Skeletal muscle tissue (tissue), 4 donors: ENCODE measurements around the gene DGKQ. TPM values are rescaled to one million over a fixed set of nuclear protein-coding genes. Genes with fewer than 3 reads are reported as not detected.

Source experiments
- H3K27ac ChIP-seq: one replicate; pipeline ENCODE4 v1.7.0; 2013; ENCODE audit warnings: mild to moderate bottlenecking, low read depth, low read length, inconsistent platforms
- H3K27me3 ChIP-seq, 3 donors: one replicate each; pipeline ENCODE4 v1.7.0; 2013; ENCODE audit warnings: low read length in 3 of 3; ENCODE audit not compliant: control insufficient read depth in 3 of 3, insufficient read depth in 3 of 3
- H3K36me3 ChIP-seq, 3 donors: one replicate each; pipeline ENCODE4 v1.7.0; 2013; ENCODE audit warnings: low read length in 3 of 3; ENCODE audit not compliant: control insufficient read depth in 3 of 3, insufficient read depth in 3 of 3
- H3K4me1 ChIP-seq, 3 donors: one replicate each; pipeline ENCODE4 v1.7.0; 2013; ENCODE audit warnings: low read length in 3 of 3, mild to moderate bottlenecking in 3 of 3; ENCODE audit not compliant: control insufficient read depth in 3 of 3, insufficient read depth in 3 of 3
- H3K4me3 ChIP-seq, 3 donors: one replicate each; pipeline ENCODE4 v1.7.0; 2013; ENCODE audit warnings: low read length in 3 of 3
- H3K9ac ChIP-seq, 3 donors: one replicate each; pipeline ENCODE4 v1.7.0; 2013; ENCODE audit warnings: low read length in 3 of 3, mild to moderate bottlenecking in 3 of 3, moderate library complexity in 2 of 3, low read depth in 1 of 3
- H3K9me3 ChIP-seq, 3 donors: one replicate each; pipeline ENCODE4 v1.7.0; 2013; ENCODE audit warnings: low read length in 3 of 3; ENCODE audit not compliant: control insufficient read depth in 3 of 3
- total RNA-seq: library from RNA; depleted of rRNA; stranded (reverse); fragments of >200 nt; gene quantifications from one replicate; pipeline ENCODE4 v1.2.3, GENCODE V29; 2014
- donor health status: Osteomylitis.

Gene DGKQ
- total RNA-seq, 1 donor from 2014 or later = 2.1 TPM

DNA sequence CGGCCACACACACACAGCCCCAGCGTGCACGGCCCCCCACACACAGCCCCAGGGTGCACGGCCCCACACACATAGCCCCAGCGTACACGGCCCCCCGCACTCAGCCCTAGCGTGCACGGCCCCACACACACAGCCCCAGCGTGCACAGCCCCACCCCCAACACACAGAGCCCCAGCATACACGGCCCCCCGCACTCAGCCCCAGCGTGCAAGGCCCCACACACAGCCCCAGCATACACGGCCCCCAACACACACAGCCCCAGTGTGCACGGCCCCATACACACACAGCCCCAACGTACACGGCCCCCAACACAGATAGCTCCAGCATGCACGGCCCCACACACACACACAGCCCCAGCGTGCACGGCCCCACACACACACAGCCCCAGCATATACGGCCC, 58.8 kb downstream of the DGKQ start:
- H3K9me3 ChIP-seq = no peaks in the 10 kb centered on the region
- H3K27me3 ChIP-seq = no peaks in the 10 kb centered on the region
- H3K4me3 ChIP-seq = no peak overlapping the region
- no peak overlapping the region for H3K9ac ChIP-seq
- peaks cover 0 to 3% (median under 1%) of the 10 kb centered on the region in 3 donors for H3K4me1 ChIP-seq
- H3K27ac ChIP-seq = no peak overlapping the region
- H3K36me3 ChIP-seq = peaks cover 14 to 28% (median 27%) of the 10 kb centered on the region in 3 donors

DNA sequence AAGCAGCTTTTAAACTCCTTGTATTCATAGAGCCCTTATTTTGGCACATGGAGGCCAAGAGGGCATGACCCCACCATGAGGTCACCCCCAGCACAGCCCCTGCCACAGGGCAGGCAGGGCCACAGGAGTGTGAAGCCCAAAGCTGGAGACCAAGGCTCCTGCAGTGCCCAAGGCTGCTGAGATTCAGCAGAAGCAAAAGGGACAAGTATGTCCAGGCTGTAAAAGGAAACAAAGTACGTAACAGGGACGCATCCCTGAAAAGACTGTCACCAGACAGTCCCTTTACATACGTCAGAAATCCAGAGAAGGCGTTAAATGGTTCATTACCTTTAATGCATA, 60.1 kb downstream of the DGKQ start:
- Histone ChIP-seq H3K4me3 (no peak overlapping the region), H3K4me1 (peaks cover 0 to 3% (median 0%) of the 10 kb centered on the region in 3 donors), H3K27me3 (no peaks in the 10 kb centered on the region), H3K36me3 (peaks cover 17 to 30% (median 30%) of the 10 kb centered on the region in 3 donors), H3K27ac (no peak overlapping the region), H3K9ac (no peak overlapping the region), H3K9me3 (no peaks in the 10 kb centered on the region)

DNA sequence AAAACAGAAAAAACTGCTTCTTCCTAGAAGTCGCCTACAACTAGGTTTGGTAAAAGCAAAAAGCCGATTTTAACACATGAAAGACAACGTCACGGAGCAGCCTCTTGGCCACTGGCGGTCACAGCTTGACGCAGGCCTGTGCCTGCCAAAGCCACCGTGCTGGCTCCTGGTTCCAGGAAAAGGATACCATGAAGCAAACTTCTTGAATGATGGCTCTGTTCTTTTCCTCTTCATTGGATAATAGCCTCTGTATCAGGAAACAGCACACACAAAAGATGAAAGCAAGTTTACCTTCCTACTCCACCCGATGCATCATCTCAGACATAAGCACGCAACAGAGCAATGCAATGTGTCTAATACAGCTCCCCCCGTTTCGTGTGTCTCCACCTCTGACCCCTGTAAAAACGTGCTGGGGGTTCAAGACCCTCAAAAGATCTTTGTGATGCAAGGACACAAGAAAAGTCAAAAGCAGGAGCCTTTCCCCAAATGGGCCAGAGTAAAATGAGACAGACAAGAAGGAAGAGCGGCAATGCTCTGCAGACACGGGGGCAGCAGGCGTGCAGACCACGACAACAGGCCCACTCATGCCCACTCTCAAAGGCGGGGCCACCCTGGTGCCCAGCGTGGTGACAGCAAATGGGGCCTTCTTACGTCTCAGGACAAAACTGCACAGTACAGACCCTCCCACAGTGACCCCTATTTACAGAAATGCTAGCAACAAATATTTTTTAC, 60.7 kb downstream of the DGKQ start:
- no peak overlapping the region for H3K9ac ChIP-seq
- H3K27ac ChIP-seq = no peak overlapping the region
- no peaks in the 10 kb centered on the region for H3K9me3 ChIP-seq
- no peak overlapping the region for H3K4me3 ChIP-seq
- no peaks in the 10 kb centered on the region for H3K27me3 ChIP-seq
- peaks cover 0 to 3% (median 0%) of the 10 kb centered on the region in 3 donors for H3K4me1 ChIP-seq
- H3K36me3 ChIP-seq = peaks cover 17 to 32% (median 30%) of the 10 kb centered on the region in 3 donors

DNA sequence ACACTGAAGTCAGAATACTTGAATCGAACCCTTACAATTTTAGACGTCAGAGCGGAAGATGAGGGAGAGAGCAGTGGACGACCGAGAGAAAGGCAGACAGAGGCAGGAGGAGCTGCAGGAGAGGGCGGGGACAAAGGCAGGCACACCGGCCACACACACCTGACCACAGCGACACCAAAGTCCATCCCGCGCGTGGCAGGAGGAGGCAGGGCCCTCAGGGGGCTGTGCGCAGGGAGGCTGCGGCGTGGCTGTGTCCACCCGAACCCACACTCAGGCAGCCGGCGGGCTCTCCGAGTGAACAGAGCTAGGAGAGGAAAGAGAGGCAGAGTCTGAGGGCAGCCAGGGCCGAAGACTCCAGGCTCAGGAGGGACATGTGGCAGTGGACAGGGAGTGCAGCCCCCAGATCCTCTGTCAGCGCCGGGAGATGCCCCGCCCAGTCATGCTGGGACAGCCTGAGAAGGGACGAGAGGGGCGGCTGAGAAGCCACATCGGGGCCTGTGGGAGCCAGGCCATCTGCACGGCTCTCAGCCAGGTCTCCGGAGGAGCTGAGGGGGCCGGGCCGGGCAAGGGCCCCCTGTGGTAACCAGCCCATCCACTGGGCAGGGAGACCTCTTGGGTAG, 61.4 kb downstream of the DGKQ start:
- H3K9me3 ChIP-seq = no peaks in the 10 kb centered on the region
- H3K4me3 ChIP-seq = no peak overlapping the region
- H3K27ac ChIP-seq = no peak overlapping the region
- peaks cover 17 to 32% (median 30%) of the 10 kb centered on the region in 3 donors for H3K36me3 ChIP-seq
- no peak overlapping the region for H3K9ac ChIP-seq
- peaks cover 0 to 3% (median 0%) of the 10 kb centered on the region in 3 donors for H3K4me1 ChIP-seq
- no peaks in the 10 kb centered on the region for H3K27me3 ChIP-seq

DNA sequence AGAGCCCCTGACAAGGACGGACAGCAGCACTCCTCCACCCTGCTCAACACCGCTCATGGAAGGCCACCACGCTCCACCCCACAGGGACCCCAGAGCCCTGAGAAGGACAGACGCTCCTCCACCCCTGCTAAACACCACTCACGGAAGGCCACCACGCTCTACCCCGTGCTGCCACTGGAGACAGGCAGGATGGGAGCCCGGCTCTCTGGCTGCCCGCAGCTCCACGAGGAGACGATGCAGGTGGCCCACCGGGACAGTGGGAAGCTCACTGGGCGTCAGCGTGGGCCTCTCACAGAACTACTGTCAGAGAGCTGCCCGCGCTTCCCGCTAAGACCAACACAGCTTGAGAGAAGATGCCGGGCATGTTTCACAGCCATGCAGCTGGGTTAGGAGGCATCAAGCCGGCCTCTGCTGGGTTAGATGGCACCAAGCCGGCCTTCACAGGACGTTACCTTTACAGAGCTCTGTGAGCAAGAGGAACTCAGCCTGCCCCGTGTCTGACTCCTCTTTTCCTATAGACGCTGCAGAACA, 62.1 kb downstream of the DGKQ start:
- Histone ChIP-seq H3K4me3 (no peak overlapping the region), H3K36me3 (peaks cover 17 to 32% (median 30%) of the 10 kb centered on the region in 3 donors), H3K4me1 (peaks cover 0 to 3% (median 0%) of the 10 kb centered on the region in 3 donors), H3K9ac (no peak overlapping the region), H3K9me3 (no peaks in the 10 kb centered on the region), H3K27me3 (no peaks in the 10 kb centered on the region), H3K27ac (no peak overlapping the region)

DNA sequence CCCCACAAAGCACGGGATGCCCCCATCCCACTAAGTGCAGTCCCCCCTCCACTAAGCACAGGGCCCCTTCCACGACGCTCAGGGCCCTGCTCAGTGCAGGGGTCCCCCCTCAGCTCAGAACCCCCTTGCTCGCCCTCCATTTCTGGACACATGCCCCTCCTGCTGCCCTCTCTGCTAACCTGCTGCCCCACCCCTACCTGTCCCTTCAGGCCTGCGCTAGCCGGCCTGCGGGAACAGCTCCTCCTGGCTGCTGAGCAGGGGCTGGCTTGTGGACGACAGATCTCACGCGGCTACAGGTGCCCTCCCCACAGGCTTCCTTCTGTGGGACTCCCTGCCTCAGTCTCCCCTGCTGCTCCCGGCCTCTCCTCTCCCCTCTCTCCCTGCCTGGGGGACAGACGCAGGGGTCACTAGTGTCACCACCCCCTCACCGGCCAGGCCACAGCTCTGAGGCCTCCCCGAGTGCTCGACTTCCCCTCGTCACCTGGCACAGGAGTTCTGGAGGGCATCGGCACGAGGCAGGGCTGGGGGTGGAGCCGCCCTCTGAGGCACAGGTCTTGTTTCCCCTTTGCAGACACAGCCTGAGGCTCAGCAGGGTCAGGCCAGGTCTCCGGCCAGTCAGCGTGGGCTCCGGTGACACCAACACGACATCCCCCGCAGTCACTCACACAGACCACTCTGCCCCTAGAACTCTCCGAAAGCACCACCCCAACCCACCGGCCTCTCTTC, 62.8 kb downstream of the DGKQ start:
- Histone ChIP-seq H3K36me3 (peaks cover 20 to 32% (median 30%) of the 10 kb centered on the region in 3 donors), H3K4me3 (no peak overlapping the region), H3K9me3 (no peaks in the 10 kb centered on the region), H3K27ac (no peak overlapping the region), H3K27me3 (no peaks in the 10 kb centered on the region), H3K4me1 (no peaks in the 10 kb centered on the region), H3K9ac (no peak overlapping the region)

DNA sequence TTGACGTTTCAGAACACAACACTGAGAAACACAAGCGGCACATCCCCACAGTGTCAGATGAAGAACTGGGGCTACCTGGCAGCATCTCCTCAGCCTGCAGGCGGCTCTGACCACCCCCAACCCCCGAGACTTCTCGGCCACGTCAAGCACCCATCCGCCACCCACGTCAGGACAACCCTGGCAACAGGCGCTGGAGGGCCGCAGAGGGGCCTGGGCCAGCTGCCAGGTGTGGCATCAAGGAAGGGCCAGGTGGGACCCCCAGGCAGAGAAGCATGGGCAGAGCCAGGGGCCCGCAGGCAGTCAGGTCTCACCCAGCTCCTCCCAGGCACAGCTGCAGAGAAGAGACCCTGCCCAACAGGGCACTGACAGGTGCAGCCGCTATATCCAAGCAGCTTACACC, 63.5 kb downstream of the DGKQ start:
- H3K27me3 ChIP-seq = no peaks in the 10 kb centered on the region
- H3K27ac ChIP-seq = no peak overlapping the region
- H3K4me3 ChIP-seq = no peak overlapping the region
- no peak overlapping the region for H3K9ac ChIP-seq
- H3K9me3 ChIP-seq = no peaks in the 10 kb centered on the region
- peaks cover 21 to 32% (median 30%) of the 10 kb centered on the region in 3 donors for H3K36me3 ChIP-seq
- H3K4me1 ChIP-seq = no peaks in the 10 kb centered on the region

DNA sequence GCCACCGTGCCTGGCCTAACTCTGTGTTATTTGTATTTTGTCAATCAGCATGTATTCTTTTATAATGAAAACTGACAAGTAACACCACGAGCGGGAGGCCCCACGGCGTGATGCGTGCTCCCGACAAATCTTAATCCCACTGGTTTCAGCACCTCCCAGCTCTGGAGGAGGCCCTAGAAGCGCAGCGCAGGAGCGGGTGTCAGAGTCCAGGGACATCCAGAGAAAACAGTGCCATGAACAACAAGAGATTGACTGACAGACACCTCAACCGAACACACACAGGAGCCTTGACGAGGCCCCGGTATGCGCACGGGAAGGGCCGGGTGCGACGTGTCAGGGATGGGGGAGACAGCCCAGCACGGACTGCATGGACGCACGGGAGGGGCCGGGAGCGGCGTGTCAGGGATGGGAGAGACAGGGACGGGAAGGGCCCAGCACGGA, 64.2 kb downstream of the DGKQ start:
- Histone ChIP-seq H3K9me3 (no peaks in the 10 kb centered on the region), H3K9ac (no peak overlapping the region), H3K27me3 (no peaks in the 10 kb centered on the region), H3K27ac (no peak overlapping the region), H3K36me3 (peaks cover 21 to 32% (median 30%) of the 10 kb centered on the region in 3 donors), H3K4me1 (no peaks in the 10 kb centered on the region), H3K4me3 (no peak overlapping the region)
